Vagina (tissue), 2 donors: ENCODE measurements around the gene UBE2Z. TPM values are rescaled to one million over a fixed set of nuclear protein-coding genes. Genes with fewer than 3 reads are reported as not detected.
"Not testable (repeated sequence)": the region's sequence is repeated elsewhere in the genome, so short reads cannot be mapped to it uniquely, and the experiment has no call there.

Source experiments
- DNase-seq, 2 donors: peaks; one replicate each; pipeline ENCODE4 v3.0.0-alpha.2; 2017; ENCODE audit errors: extremely low spot score in 2 of 2
- H3K27ac ChIP-seq: fragments of 200-600 bp; sonication (generic); one replicate; pipeline ENCODE4 v1.5.1; 2019
- H3K27me3 ChIP-seq: fragments of 200-600 bp; sonication (generic); one replicate; pipeline ENCODE4 v1.5.1; 2019
- H3K36me3 ChIP-seq, 2 donors: fragments of 200-600 bp; sonication (generic); one replicate each; pipeline ENCODE4 v1.5.1; 2017 to 2019
- H3K4me1 ChIP-seq: fragments of 200-600 bp; sonication (generic); one replicate; pipeline ENCODE4 v1.5.1; 2019
- H3K4me3 ChIP-seq, 2 donors: fragments of 200-600 bp; sonication (generic); 1 replicate in 1 of 2; 2 replicates in 1 of 2; pipeline ENCODE4 v1.5.1; 2016 to 2019
- H3K9me3 ChIP-seq: fragments of 200-600 bp; sonication (generic); one replicate; pipeline ENCODE4 v1.5.1; 2019
- CTCF ChIP-seq, 3 experiments: fragments of 450-650 bp in 2 of 3; fragments of 200-600 bp in 1 of 3; sonication (generic) in 1 of 3; IDR thresholded peaks; one replicate each; pipeline ENCODE4 v1.5.1; 2017 to 2019; ENCODE audit warnings: antibody characterized with exemption in 3 of 3, mild to moderate bottlenecking in 2 of 3, moderate library complexity in 2 of 3
- POLR2A ChIP-seq, 2 donors: fragments of 450-650 bp; IDR thresholded peaks; one replicate each; pipeline ENCODE4 v1.6.1; 2017; ENCODE audit warnings: antibody characterized with exemption in 2 of 2, mild to moderate bottlenecking in 2 of 2, moderate library complexity in 2 of 2
- POLR2AphosphoS5 ChIP-seq, 2 donors: sonication (generic); formaldehyde crosslinking; IDR thresholded peaks; one replicate each; pipeline ENCODE4 v1.9.0; 2017; ENCODE audit warnings: antibody characterized with exemption in 2 of 2, mild to moderate bottlenecking in 2 of 2, low read depth in 1 of 2; ENCODE audit not compliant: insufficient read depth in 1 of 2
- intact Hi-C: fragments of 100-400 bp; cut with DNase I; formaldehyde crosslinking; loops from one replicate; pipeline ENCODE4 v1.15.1; 2023
- total RNA-seq: library from RNA; depleted of rRNA; stranded (reverse); fragments of >200 nt; gene quantifications from one replicate; pipeline ENCODE4 v1.2.3, GENCODE V29; 2016

Gene UBE2Z
- total RNA-seq, 1 donor from 2014 or later: 67.3 TPM

- peaks cover 24% of the 10 kb centered on the region for H3K4me1 ChIP-seq
- TF ChIP-seq POLR2AphosphoS5 (IDR thresholded peaks at IDR 0.05; ENCODE audit: insufficient read depth in 1 of 2, low read depth in 1 of 2): no peak
- TF ChIP-seq CTCF (IDR thresholded peaks at IDR 0.05): no peak
- no peak for TF ChIP-seq POLR2A (IDR thresholded peaks at IDR 0.05)
- DNase-seq: no peak
- H3K9me3 ChIP-seq: no peaks in the 10 kb centered on the region
- no peak overlapping the region for H3K4me3 ChIP-seq
- no peaks in the 10 kb centered on the region for H3K36me3 ChIP-seq
- H3K27ac ChIP-seq: peak overlapping the region; percentile 54
- H3K27me3 ChIP-seq: no peaks in the 10 kb centered on the region
- intact Hi-C loops: no loop called here
Measured at GRCh38 chr17:48871035-48871550, 37.1 kb upstream of the UBE2Z start.

DNA sequence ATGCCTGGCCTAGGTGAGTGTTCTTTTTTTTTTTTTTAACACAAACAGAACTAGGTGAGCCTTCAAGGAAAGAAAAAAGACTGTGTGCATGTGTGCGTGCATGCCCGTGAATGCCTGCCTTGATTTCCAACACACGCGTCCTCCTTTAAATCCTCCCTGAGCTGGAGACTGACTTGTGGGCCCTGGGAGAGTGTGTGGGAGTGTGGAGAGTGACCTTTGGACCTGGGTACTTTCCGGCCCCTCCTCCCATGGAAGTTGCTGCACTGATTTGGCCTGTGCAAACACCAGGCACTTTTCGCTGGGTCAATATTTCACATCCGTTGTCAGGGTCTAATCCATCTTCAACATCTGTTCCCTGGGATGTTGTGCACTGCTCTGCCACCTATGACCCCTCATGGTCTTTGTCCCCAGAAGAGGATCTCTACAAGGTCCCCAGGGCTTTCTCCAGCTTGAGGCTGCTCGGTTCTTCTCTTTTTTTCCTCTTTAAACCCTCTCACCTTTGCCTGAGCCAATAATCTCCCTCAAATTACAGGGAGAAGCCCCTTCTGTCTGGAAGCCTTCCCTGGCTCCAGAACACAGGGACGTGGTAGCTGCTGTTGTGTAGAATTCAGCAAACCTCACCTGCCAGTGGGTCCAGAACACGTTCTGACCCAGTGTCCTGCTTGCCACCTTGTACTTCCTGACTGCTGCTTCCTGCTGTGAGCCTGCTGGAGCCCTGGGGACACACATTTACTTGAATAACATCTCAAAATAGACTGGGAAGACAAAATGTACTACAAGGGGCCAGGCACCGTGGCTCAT lies 36.5 kb upstream of the UBE2Z start:
- H3K36me3 ChIP-seq: no peaks in the 10 kb centered on the region
- no peaks in the 10 kb centered on the region for H3K27me3 ChIP-seq
- peak overlapping the region; percentile 54 for H3K27ac ChIP-seq
- TF ChIP-seq CTCF (IDR thresholded peaks at IDR 0.05) (no peak), POLR2AphosphoS5 (IDR thresholded peaks at IDR 0.05; ENCODE audit: insufficient read depth in 1 of 2, low read depth in 1 of 2) (peak in 1 of 2 donors; percentile 37)
- H3K9me3 ChIP-seq: no peaks in the 10 kb centered on the region
- no peak for DNase-seq
- H3K4me1 ChIP-seq: peaks cover 24% of the 10 kb centered on the region
- intact Hi-C loops: no loop called here
- H3K4me3 ChIP-seq: no peak overlapping the region

GRCh38 chr17:48872409-48872808 lies 35.8 kb upstream of the UBE2Z start:
- H3K4me3 ChIP-seq, H3K36me3 ChIP-seq, intact Hi-C loops, DNase-seq, H3K27me3 ChIP-seq, H3K9me3 ChIP-seq: not testable (repeated sequence)
- Histone ChIP-seq H3K4me1 (peaks cover 24% of the 10 kb centered on the region), H3K27ac (peak overlapping the region; percentile 54)
- peak in 1 of 2 donors; percentile 6 for TF ChIP-seq POLR2AphosphoS5 (IDR thresholded peaks at IDR 0.05; ENCODE audit: insufficient read depth in 1 of 2, low read depth in 1 of 2)

DNA sequence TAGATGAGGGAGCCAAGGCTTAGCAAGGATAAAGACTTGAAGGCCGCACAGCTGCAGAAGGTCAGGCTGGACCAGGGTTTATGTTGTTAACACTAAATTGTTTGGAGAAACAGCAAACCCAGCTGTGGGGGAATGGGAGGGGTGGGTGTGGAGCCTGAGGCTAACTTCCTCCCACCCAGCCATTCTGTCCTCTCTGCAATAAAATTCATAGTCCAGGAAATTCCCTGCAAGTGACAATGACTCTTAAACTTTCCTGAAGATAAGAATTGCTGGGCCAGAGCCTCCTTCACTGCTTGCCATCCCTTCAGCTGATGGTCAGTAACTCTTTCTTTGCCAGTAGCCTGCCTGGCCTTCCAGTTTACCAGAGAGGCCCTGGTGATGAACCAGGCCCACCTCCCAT lies 35.0 kb upstream of the UBE2Z start:
- peak overlapping the region; percentile 54 for H3K27ac ChIP-seq
- H3K4me3 ChIP-seq: no peak overlapping the region
- H3K9me3 ChIP-seq: no peaks in the 10 kb centered on the region
- H3K27me3 ChIP-seq: no peaks in the 10 kb centered on the region
- intact Hi-C loops: no loop called here
- H3K36me3 ChIP-seq: no peaks in the 10 kb centered on the region
- peak in 1 of 2 donors; percentile 10 for TF ChIP-seq POLR2AphosphoS5 (IDR thresholded peaks at IDR 0.05; ENCODE audit: insufficient read depth in 1 of 2, low read depth in 1 of 2)
- TF ChIP-seq CTCF (IDR thresholded peaks at IDR 0.05): no peak
- peaks cover 24% of the 10 kb centered on the region for H3K4me1 ChIP-seq
- DNase-seq: no peak

- no peaks in the 10 kb centered on the region for H3K9me3 ChIP-seq
- intact Hi-C loops: no loop called here
- no peak for DNase-seq
- H3K27me3 ChIP-seq: no peaks in the 10 kb centered on the region
- H3K27ac ChIP-seq: peak overlapping the region; percentile 54
- TF ChIP-seq POLR2A (IDR thresholded peaks at IDR 0.05) (no peak), CTCF (IDR thresholded peaks at IDR 0.05) (no peak), POLR2AphosphoS5 (IDR thresholded peaks at IDR 0.05; ENCODE audit: insufficient read depth in 1 of 2, low read depth in 1 of 2) (no peak)
- no peaks in the 10 kb centered on the region for H3K36me3 ChIP-seq
- H3K4me1 ChIP-seq: peaks cover 24% of the 10 kb centered on the region
- no peak overlapping the region for H3K4me3 ChIP-seq
Measured at GRCh38 chr17:48873696-48874443, 34.3 kb upstream of the UBE2Z start.
